GM20000 (cell line): ENCODE data around the gene TIAM1.

ENCODE experiments used
- DNase-seq: peaks from one replicate; pipeline ENCODE4 v3.0.0; 2012; ENCODE audit warnings: low spot score
- TF ChIP-seq, protein P1 (sequence below): IDR thresholded peaks from 2 replicates; pipeline ENCODE4 v1.5.1; 2012; ENCODE audit warnings: mild to moderate bottlenecking, control low read depth; ENCODE audit errors: extremely low read depth, missing control alignments

The TIAM1 gene

DNA sequence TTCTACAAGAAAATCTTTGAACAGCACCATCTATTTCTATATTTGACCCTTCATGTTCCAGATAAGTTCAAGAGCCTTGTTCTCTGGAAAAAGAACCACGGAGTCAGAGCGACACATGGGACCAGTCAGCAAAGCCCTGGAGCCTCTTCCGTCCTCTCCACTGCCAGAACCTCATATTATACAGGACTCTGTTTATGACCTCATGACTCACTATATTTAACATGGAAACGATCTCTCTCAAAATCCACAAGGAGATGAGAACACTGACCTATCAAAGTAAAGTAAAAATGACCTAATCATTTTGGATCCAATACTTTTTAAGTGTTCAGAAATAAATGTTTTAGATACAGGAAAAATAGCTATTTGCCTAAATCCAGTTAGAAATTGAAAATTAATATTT lies 181.2 kb downstream of the TIAM1 start:
- TF ChIP-seq, protein P1, sequence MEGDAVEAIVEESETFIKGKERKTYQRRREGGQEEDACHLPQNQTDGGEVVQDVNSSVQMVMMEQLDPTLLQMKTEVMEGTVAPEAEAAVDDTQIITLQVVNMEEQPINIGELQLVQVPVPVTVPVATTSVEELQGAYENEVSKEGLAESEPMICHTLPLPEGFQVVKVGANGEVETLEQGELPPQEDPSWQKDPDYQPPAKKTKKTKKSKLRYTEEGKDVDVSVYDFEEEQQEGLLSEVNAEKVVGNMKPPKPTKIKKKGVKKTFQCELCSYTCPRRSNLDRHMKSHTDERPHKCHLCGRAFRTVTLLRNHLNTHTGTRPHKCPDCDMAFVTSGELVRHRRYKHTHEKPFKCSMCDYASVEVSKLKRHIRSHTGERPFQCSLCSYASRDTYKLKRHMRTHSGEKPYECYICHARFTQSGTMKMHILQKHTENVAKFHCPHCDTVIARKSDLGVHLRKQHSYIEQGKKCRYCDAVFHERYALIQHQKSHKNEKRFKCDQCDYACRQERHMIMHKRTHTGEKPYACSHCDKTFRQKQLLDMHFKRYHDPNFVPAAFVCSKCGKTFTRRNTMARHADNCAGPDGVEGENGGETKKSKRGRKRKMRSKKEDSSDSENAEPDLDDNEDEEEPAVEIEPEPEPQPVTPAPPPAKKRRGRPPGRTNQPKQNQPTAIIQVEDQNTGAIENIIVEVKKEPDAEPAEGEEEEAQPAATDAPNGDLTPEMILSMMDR, result no peak

GRCh38 chr21:31162079-31162699 lies 181.9 kb downstream of the TIAM1 start:
- DNase-seq, result no peak
- TF ChIP-seq, protein P1, result no peak

More for the DNA sequence above, 181.2 kb downstream of the TIAM1 start:
- DNase-seq, result no peak

GRCh38 chr21:31161157-31161556 lies 182.9 kb downstream of the TIAM1 start:
- TF ChIP-seq, protein P1, result no peak
- DNase-seq, result no peak

DNA sequence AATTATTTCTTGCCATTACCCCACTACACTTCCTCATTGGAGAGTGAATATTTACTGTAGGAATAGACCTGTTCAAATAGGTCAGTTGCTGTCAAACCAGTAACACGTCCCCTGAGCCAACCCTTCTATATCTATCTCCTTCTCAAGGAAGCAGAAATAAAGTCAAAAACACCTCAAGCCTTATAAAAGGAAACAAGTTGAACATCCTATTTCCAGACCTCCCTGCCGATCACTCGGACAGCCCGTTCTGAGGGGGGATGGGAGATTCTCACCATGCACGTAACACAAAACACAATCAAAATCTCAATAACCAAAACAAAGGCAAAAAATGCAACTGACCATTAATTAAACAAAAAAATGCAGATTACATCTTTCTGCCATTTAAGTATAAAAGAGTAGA lies 184.3 kb downstream of the TIAM1 start:
- TF ChIP-seq, protein P1, result no peak
- DNase-seq, result no peak

GRCh38 chr21:31158789-31159581 lies 185.1 kb downstream of the TIAM1 start:
- TF ChIP-seq, protein P1, result no peak
- peak; percentile 7 for DNase-seq

- TF ChIP-seq, protein P1, result no peak
- no peak for DNase-seq
These were observed 186.3 kb downstream of the TIAM1 start for GRCh38 chr21:31157756-31158155.

- TF ChIP-seq, protein P1, result no peak
- no peak for DNase-seq
These were observed 187.4 kb downstream of the TIAM1 start for GRCh38 chr21:31156662-31157061.
